Measurements from ENCODE around the gene TRAK1. TPM values are rescaled to one million over a fixed set of nuclear protein-coding genes. Genes with fewer than 3 reads are reported as not detected.

TRAK1 gene
- total and polyA plus RNA-seq, 7 experiments from 2014 or later = 4.8 to 30.4 (median 13.9) TPM

- Mint-ChIP-seq H3K4me1 (peaks cover 0 to 3% (median 0%) of the 10 kb centered on the region in 7 donors), H3K36me3 (peaks cover 0 to 8% (median 3%) of the 10 kb centered on the region in 5 donors), H3K27ac (no peak overlapping the region), H3K9me3 (peaks cover 0 to 6% (median 0%) of the 10 kb centered on the region in 11 donors), H3K27me3 (peaks cover 18 to 27% (median 20%) of the 10 kb centered on the region in 5 donors), H3K4me3 (no peak overlapping the region)
- Histone ChIP-seq H3K4me1 (ENCODE audit: control insufficient read depth in 2 of 2, insufficient read depth in 2 of 2, low read length in 2 of 2) (no peaks in the 10 kb centered on the region), H3K27ac (ENCODE audit: low read depth, low read length) (no peak overlapping the region), H3K27me3 (ENCODE audit: control insufficient read depth in 2 of 2, insufficient read depth in 2 of 2, low read length in 2 of 2) (no peaks in the 10 kb centered on the region), H3K36me3 (ENCODE audit: control insufficient read depth in 2 of 3, insufficient read depth in 3 of 3, low read length in 3 of 3) (no peaks in the 10 kb centered on the region), H3K4me3 (ENCODE audit: low read length) (no peak overlapping the region), H3K9me3 (ENCODE audit: control insufficient read depth in 2 of 3, low read length in 3 of 3) (no peaks in the 10 kb centered on the region)
- CTCF ChIA-PET = no interaction called here
- no peak for DNase-seq
- POLR2A ChIA-PET = no interaction called here
- ATAC-seq = no peak
- intact Hi-C loops (cut with micrococcal nuclease) = loop anchor here in 1 of 2 donors (5.0 kb wide), 1 partner anchor 211 kb away; no protein-coding TSS in a partner anchor
Observed at GRCh38 chr3:42230860-42231259, 139.7 kb downstream of the TRAK1 start.

GRCh38 chr3:42235532-42235931 is 144.4 kb downstream of the TRAK1 start:
- peaks cover 3 to 28% (median 12%) of the 10 kb centered on the region in 11 donors for H3K9me3 Mint-ChIP-seq
- H3K4me3 Mint-ChIP-seq = no peak overlapping the region
- ChIA-PET POLR2A (no interaction called here), CTCF (interaction anchor here (0.6 kb wide), 1 partner anchor 264 kb away, joined by 3 read pairs; no protein-coding TSS in a partner anchor)
- H3K4me3 ChIP-seq (ENCODE audit: low read length) = no peak overlapping the region
- H3K27me3 ChIP-seq (ENCODE audit: control insufficient read depth in 2 of 2, insufficient read depth in 2 of 2, low read length in 2 of 2) = no peaks in the 10 kb centered on the region
- H3K27ac Mint-ChIP-seq = no peak overlapping the region
- no peak overlapping the region for H3K27ac ChIP-seq (ENCODE audit: low read depth, low read length)
- peaks cover 22 to 53% (median 44%) of the 10 kb centered on the region in 5 donors for H3K27me3 Mint-ChIP-seq
- H3K36me3 Mint-ChIP-seq = peaks cover 0 to 11% (median 3%) of the 10 kb centered on the region in 5 donors
- no peaks in the 10 kb centered on the region for H3K36me3 ChIP-seq (ENCODE audit: control insufficient read depth in 2 of 3, insufficient read depth in 3 of 3, low read length in 3 of 3)
- intact Hi-C loops (cut with micrococcal nuclease) = no loop called here
- H3K9me3 ChIP-seq (ENCODE audit: control insufficient read depth in 2 of 3, low read length in 3 of 3) = peaks cover 0 to 5% (median 0%) of the 10 kb centered on the region in 3 experiments
- no peaks in the 10 kb centered on the region for H3K4me1 Mint-ChIP-seq
- H3K4me1 ChIP-seq (ENCODE audit: control insufficient read depth in 2 of 2, insufficient read depth in 2 of 2, low read length in 2 of 2) = no peaks in the 10 kb centered on the region
- DNase-seq = no peak
- ATAC-seq = no peak

GRCh38 chr3:42236611-42237010 is 145.5 kb downstream of the TRAK1 start:
- Histone ChIP-seq H3K27ac (ENCODE audit: low read depth, low read length) (no peak overlapping the region), H3K27me3 (ENCODE audit: control insufficient read depth in 2 of 2, insufficient read depth in 2 of 2, low read length in 2 of 2) (no peaks in the 10 kb centered on the region), H3K4me3 (ENCODE audit: low read length) (no peak overlapping the region), H3K4me1 (ENCODE audit: control insufficient read depth in 2 of 2, insufficient read depth in 2 of 2, low read length in 2 of 2) (no peaks in the 10 kb centered on the region), H3K36me3 (ENCODE audit: control insufficient read depth in 2 of 3, insufficient read depth in 3 of 3, low read length in 3 of 3) (no peaks in the 10 kb centered on the region), H3K9me3 (ENCODE audit: control insufficient read depth in 2 of 3, low read length in 3 of 3) (peaks cover 0 to 5% (median 0%) of the 10 kb centered on the region in 3 experiments)
- intact Hi-C loops (cut with micrococcal nuclease) = no loop called here
- Mint-ChIP-seq H3K4me1 (no peaks in the 10 kb centered on the region), H3K36me3 (peaks cover 0 to 11% (median 3%) of the 10 kb centered on the region in 5 donors), H3K27ac (no peak overlapping the region), H3K9me3 (peaks cover 3 to 28% (median 12%) of the 10 kb centered on the region in 11 donors), H3K4me3 (no peak overlapping the region), H3K27me3 (peaks cover 18 to 53% (median 44%) of the 10 kb centered on the region in 5 donors)
- ChIA-PET CTCF (no interaction called here), POLR2A (no interaction called here)
- no peak for ATAC-seq
- DNase-seq = no peak

GRCh38 chr3:42246091-42246490 is 154.9 kb downstream of the TRAK1 start:
- Histone ChIP-seq H3K36me3 (ENCODE audit: control insufficient read depth in 2 of 3, insufficient read depth in 3 of 3, low read length in 3 of 3) (no peaks in the 10 kb centered on the region), H3K27me3 (ENCODE audit: control insufficient read depth in 2 of 2, insufficient read depth in 2 of 2, low read length in 2 of 2) (no peaks in the 10 kb centered on the region), H3K4me1 (ENCODE audit: control insufficient read depth in 2 of 2, insufficient read depth in 2 of 2, low read length in 2 of 2) (no peaks in the 10 kb centered on the region), H3K9me3 (ENCODE audit: control insufficient read depth in 2 of 3, low read length in 3 of 3) (no peaks in the 10 kb centered on the region), H3K27ac (ENCODE audit: low read depth, low read length) (no peak overlapping the region), H3K4me3 (ENCODE audit: low read length) (no peak overlapping the region)
- POLR2A ChIA-PET = no interaction called here
- peaks cover 2 to 11% (median 8%) of the 10 kb centered on the region in 7 donors for H3K4me1 Mint-ChIP-seq
- no peak overlapping the region for H3K4me3 Mint-ChIP-seq
- ATAC-seq (no peak), DNase-seq (no peak)
- H3K36me3 Mint-ChIP-seq = no peaks in the 10 kb centered on the region
- peaks cover 0 to 4% (median 0%) of the 10 kb centered on the region in 11 donors for H3K9me3 Mint-ChIP-seq
- intact Hi-C loops (cut with micrococcal nuclease) = loop anchor here (2.0 to 10.0 kb wide), 4 partner anchors 291 to 501 kb away; no protein-coding TSS in a partner anchor
- H3K27ac Mint-ChIP-seq = no peak overlapping the region
- H3K27me3 Mint-ChIP-seq = peaks cover 0 to 42% (median 0%) of the 10 kb centered on the region in 5 donors
- CTCF ChIA-PET = interaction anchor here (1.0 to 2.4 kb wide), 3 partner anchors 16 to 301 kb away, joined by 3 to 6 read pairs (median 5); no protein-coding TSS in a partner anchor

GRCh38 chr3:42247576-42248027 is 156.4 kb downstream of the TRAK1 start:
- no peaks in the 10 kb centered on the region for H3K9me3 ChIP-seq (ENCODE audit: control insufficient read depth in 2 of 3, low read length in 3 of 3)
- Mint-ChIP-seq H3K27me3 (peaks cover 0 to 39% (median 0%) of the 10 kb centered on the region in 5 donors), H3K4me3 (peak overlapping the region in 7 of 10 donors; percentile 15 to 60 (median 30)), H3K36me3 (no peaks in the 10 kb centered on the region), H3K9me3 (peaks cover 0 to 4% (median 0%) of the 10 kb centered on the region in 11 donors), H3K4me1 (peaks cover 2 to 11% (median 8%) of the 10 kb centered on the region in 7 donors), H3K27ac (peak overlapping the region in 5 of 9 donors; percentile 32 to 78 (median 60))
- no peaks in the 10 kb centered on the region for H3K4me1 ChIP-seq (ENCODE audit: control insufficient read depth in 2 of 2, insufficient read depth in 2 of 2, low read length in 2 of 2)
- intact Hi-C loops (cut with micrococcal nuclease) = loop anchor here (1.0 to 10.0 kb wide), 10 partner anchors 196 to 500 kb away; partner anchors contain the start of gene VIPR1 (in 1 of the 2)
- ChIA-PET POLR2A (no interaction called here), CTCF (interaction anchor here (0.6 to 3.5 kb wide), 22 partner anchors 14 to 1009 kb away, joined by 3 to 34 read pairs (median 4); partner anchors contain the start of gene VIPR1)
- H3K27me3 ChIP-seq (ENCODE audit: control insufficient read depth in 2 of 2, insufficient read depth in 2 of 2, low read length in 2 of 2) = no peaks in the 10 kb centered on the region
- peak; percentile 69 for ATAC-seq
- no peak overlapping the region for H3K27ac ChIP-seq (ENCODE audit: low read depth, low read length)
- no peaks in the 10 kb centered on the region for H3K36me3 ChIP-seq (ENCODE audit: control insufficient read depth in 2 of 3, insufficient read depth in 3 of 3, low read length in 3 of 3)
- DNase-seq = peak in 8 of 9 donors; percentile 39 to 81 (median 66)
- H3K4me3 ChIP-seq (ENCODE audit: low read length) = no peak overlapping the region

GRCh38 chr3:42250761-42251160 is 159.6 kb downstream of the TRAK1 start:
- no peak for DNase-seq
- intact Hi-C loops (cut with micrococcal nuclease) = no loop called here
- H3K9me3 ChIP-seq (ENCODE audit: control insufficient read depth in 2 of 3, low read length in 3 of 3) = no peaks in the 10 kb centered on the region
- no peaks in the 10 kb centered on the region for H3K4me1 ChIP-seq (ENCODE audit: control insufficient read depth in 2 of 2, insufficient read depth in 2 of 2, low read length in 2 of 2)
- Mint-ChIP-seq H3K36me3 (no peaks in the 10 kb centered on the region), H3K9me3 (no peaks in the 10 kb centered on the region), H3K4me1 (peaks cover 2 to 11% (median 8%) of the 10 kb centered on the region in 7 donors), H3K27me3 (peaks cover 0 to 41% (median 8%) of the 10 kb centered on the region in 5 donors), H3K4me3 (no peak overlapping the region), H3K27ac (no peak overlapping the region)
- H3K4me3 ChIP-seq (ENCODE audit: low read length) = no peak overlapping the region
- ChIA-PET POLR2A (no interaction called here), CTCF (no interaction called here)
- ATAC-seq = no peak
- no peaks in the 10 kb centered on the region for H3K36me3 ChIP-seq (ENCODE audit: control insufficient read depth in 2 of 3, insufficient read depth in 3 of 3, low read length in 3 of 3)
- H3K27ac ChIP-seq (ENCODE audit: low read depth, low read length) = no peak overlapping the region
- H3K27me3 ChIP-seq (ENCODE audit: control insufficient read depth in 2 of 2, insufficient read depth in 2 of 2, low read length in 2 of 2) = no peaks in the 10 kb centered on the region

All from naive thymus-derived CD4-positive, alpha-beta T cell (primary cell).